ENCODE data around the gene ARHGEF6. TPM values are rescaled to one million over a fixed set of nuclear protein-coding genes. Genes with fewer than 3 reads are reported as not detected.

Gene ARHGEF6
- total RNA-seq, 1 donor from 2014 or later: 40.0 TPM

- no peak for DNase-seq (ENCODE audit: low spot score)
These were observed 134.0 kb downstream of the ARHGEF6 start for GRCh38 chrX:136646602-136647239.

DNA sequence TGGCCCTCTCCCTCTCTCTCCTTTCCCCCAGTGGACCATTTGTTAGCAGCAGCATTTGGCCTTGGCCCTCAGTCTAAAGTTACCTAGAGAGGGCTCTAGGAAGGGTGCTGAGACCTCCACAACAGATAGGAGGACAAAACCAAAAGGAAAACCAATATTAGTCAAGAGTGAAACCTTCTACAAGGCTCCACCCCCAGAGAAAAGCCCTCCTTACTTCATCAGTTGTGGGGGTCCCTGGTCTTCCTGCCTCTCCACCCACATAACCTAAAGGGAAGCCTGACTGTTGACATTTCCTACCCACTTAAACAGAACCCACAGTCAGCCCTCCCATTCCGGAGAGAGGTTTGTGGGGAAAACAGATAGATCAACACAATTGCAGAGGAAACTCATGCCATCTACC is 137.5 kb downstream of the ARHGEF6 start:
- no peak for DNase-seq (ENCODE audit: low spot score)

GRCh38 chrX:136639506-136640176 is 141.1 kb downstream of the ARHGEF6 start:
- no peak for DNase-seq (ENCODE audit: low spot score)

DNA sequence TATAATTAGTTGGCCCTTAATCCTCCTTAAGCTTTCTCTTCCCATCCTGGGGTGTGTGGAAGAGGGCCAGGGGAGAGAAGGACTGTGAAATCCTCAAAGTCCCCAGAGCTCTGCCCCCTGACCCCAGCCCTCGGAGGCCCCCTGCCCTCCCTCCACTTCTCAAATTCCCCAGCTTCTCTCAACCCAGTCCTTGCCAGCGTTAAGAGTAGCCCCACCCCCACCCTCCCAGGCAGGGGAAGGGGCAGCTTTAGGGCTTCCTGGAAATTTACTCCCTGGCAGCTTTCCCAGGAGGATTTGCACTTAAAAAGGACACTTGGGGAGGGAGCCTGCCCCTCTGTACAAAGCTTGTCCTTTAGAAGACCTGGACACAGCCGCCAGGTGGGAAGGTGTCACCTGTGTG is 144.6 kb downstream of the ARHGEF6 start:
- DNase-seq (ENCODE audit: low spot score): no peak

- no peak for DNase-seq (ENCODE audit: low spot score)
These were observed 145.5 kb downstream of the ARHGEF6 start for GRCh38 chrX:136635235-136635634.

DNA sequence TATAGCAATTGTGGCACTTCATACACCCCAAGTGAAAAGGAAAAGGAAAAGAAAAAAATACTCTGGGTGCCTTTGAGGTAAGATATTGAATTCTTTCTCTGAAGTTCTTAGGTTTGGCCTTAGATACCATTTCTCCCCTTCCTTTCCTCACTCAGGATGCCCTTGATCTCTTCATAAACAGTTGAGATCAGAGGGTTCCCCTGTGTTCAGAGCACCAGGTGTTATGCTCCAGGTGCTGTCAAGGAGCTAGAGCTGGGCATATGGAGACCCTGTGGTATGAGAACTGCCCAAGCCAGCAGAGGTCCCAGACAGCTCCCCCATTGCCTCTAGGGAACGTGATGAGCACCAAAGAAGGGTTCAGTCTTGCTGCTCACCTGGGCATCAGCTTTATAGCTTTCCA is 149.9 kb downstream of the ARHGEF6 start:
- DNase-seq (ENCODE audit: low spot score): no peak

DNA sequence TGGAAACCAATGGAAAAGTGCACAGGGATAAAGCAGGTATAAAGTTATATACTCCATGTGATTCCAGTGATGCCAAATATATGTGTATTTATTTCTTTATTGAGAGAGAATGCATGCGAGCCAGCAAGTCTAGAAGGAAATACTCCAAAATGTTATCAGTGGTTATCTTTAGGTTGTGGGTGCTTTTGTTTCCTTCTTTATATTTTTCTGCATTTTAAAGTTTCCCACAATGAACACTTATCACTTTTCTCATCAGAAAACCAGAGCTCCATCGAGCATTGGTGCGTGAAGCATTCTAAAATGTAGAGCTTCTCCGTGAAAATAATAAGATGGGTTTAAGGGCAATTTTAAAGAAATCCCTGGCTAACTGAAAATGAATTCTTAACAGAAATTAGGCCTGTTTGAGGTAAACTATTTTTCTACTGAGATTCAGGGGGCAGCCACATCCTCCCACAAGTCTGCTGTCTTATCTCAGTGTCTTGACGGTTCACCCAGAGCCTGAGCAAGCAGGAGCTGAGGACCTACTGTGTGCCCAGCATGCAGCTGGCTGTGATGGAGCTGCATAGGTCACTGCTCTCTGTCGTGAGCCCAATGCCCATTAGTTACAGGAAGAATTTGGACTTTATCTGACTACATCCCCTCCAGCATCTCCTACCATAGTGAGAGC is 151.5 kb downstream of the ARHGEF6 start:
- no peak for DNase-seq (ENCODE audit: low spot score)

- DNase-seq (ENCODE audit: low spot score): no peak
These were observed 153.3 kb downstream of the ARHGEF6 start for GRCh38 chrX:136627409-136627808.

DNA sequence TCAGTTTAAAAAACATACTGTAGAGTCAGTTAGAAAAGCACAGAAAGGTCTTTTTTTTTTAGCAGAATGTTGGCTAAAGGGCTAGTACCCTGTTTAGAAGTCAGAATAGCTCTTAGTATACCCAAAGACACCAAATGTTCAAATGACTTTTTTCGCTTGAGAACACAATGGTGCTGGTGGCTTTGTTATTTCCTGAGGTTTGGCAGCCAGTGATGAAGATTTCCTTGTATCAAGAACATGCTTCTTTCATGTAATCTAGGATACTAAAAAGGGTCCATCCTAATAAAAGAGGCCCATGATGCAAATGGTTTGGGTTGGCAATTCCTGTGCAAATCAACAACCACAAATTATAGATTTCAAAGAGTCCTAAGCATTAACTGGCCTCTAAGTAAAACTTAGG is 153.8 kb downstream of the ARHGEF6 start:
- no peak for DNase-seq (ENCODE audit: low spot score)

GRCh38 chrX:136626237-136626636 is 154.5 kb downstream of the ARHGEF6 start:
- DNase-seq (ENCODE audit: low spot score): no peak

DNA sequence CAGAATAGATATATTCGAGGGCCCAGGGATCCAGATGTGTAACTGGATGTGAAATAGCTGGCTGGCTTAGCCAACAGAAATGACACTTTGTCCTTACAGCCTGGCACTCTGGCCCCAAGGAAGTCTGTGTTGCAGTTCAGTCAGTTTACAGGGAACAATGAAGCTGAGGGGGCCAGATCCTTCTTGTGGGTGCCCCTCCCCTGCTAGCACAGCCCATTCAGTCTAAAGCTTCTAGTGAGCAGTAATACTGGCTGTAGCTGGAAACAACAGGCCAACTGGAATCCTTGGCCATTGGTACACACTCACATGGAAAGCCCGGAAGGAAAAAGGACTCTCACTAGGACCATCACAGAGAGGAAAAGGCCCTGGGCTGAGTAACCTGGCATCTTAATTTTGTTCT is 155.5 kb downstream of the ARHGEF6 start:
- DNase-seq (ENCODE audit: low spot score): no peak

DNA sequence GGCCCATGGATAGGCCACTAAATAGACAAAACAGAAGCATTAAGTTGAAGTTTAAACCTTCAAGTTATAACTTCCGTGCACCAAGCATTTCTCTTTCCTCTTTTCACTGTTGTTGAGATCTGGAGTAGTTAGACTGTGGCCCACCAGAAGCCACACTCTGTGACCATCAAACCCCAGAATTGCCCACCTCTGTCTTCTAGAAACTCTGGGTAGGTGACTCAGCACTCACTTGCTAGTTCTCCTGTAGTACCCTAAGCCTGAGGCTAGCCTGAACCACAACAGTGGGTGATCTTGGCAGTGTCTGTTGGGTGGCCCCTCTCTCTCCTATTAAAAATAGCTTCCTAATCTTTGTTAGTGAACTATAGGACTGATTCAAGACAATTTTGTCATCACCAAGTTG is 157.3 kb downstream of the ARHGEF6 start:
- DNase-seq (ENCODE audit: low spot score): no peak

DNA sequence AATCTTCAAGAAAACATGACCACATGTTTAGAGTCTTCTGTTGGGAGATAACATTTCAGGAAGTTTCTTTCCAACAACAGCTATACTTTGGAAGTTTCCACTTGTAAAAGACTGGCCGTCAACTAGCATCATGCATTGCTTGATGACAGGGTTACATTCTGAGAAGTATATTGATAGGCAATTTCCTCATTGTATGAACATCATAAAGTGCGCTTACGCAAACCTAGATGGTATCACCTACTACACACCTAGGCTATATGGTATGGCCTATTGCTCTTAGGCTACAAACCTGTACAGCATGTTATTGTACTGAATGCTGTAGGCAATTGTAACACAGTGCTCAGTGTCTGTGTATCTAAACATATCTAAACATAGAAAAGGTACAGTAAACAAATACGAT is 158.2 kb downstream of the ARHGEF6 start:
- no peak for DNase-seq (ENCODE audit: low spot score)

DNA sequence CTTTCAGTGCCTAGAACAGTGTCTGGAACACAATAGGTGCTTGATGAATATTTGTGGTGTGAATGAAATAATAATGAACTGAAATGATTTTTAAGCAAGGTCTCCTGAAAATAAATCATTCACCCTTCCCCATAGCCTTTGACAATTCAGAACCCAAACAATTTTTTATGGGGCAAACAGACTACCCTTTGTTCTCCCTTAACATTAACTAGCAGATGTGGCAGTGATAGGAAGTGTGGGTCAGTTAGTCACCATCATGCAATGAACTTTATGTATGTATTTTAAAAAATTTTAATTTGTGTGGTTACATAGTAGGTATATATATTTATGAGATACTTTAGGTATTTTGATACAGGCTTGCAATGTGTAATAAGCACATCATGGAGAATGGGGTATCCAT is 160.0 kb downstream of the ARHGEF6 start:
- no peak for DNase-seq (ENCODE audit: low spot score)

DNA sequence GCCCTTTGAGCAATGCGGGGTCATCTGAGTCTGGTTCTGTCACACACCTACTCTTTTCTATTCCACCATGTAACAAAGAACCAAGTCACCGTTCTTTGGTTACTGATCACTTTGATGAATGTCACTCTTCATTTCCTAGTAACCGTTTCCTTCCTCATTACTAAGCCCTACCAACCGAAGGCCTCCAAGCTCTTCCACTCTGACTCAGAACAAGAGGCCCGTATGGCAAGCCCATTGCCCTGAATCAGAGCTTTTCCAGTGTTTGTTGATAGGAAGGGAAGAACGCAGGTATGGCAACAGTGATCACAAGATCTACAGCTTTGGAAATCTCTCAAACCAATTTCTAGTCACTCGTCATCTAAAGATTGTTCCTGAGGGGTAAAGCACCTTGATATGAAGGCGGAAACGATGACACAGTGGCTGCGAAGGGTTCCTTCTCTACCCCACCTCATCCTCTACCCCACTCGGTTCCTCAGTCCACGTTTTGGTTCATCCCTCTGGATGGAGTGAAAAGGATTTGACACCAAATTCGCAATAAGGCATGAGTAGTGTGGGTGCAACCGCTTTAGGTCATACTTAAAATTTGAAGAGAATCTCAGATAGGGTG is 160.7 kb downstream of the ARHGEF6 start:
- DNase-seq (ENCODE audit: low spot score): no peak

- no peak for DNase-seq (ENCODE audit: low spot score)
These were observed 163.6 kb downstream of the ARHGEF6 start for GRCh38 chrX:136616987-136617685.

Other genes starting within 250 kb of the ARHGEF6 start
- 14.2 TPM for gene VGLL1, start 248.7 kb downstream of the ARHGEF6 start, total RNA-seq (ENCODE audit: insufficient read depth, low replicate concordance)
- gene CD40LG, start 132.8 kb downstream of the ARHGEF6 start, total RNA-seq (ENCODE audit: insufficient read depth, low replicate concordance): not detected
- 153 TPM for gene RBMX, start 99.8 kb upstream of the ARHGEF6 start, total RNA-seq (ENCODE audit: insufficient read depth, low replicate concordance)